Ovary (tissue), 9 donors: ENCODE data around the gene GPAM. TPM values are rescaled to one million over a fixed set of nuclear protein-coding genes. Genes with fewer than 3 reads are reported as not detected.

Experiments used
- DNase-seq, 5 donors: peaks; one replicate each; pipeline ENCODE4 v3.0.0-alpha.2; 2019 to 2020
- H3K27ac ChIP-seq, 2 donors: fragments of 200-600 bp; one replicate each; pipeline versions ENCODE4 v1.5.1 to v1.8.0; 2019 to 2022
- H3K27me3 ChIP-seq: fragments of 200-600 bp; one replicate; pipeline ENCODE4 v1.8.0; 2022
- H3K36me3 ChIP-seq: fragments of 200-600 bp; sonication (generic); one replicate; pipeline ENCODE4 v1.5.1; 2019
- H3K4me1 ChIP-seq: one replicate; pipeline ENCODE4 v1.8.1; 2013; ENCODE audit warnings: mild to moderate bottlenecking, moderate library complexity; ENCODE audit not compliant: insufficient read depth
- H3K4me3 ChIP-seq: fragments of 200-600 bp; sonication (generic); one replicate; pipeline ENCODE4 v1.5.1; 2017
- H3K9me3 ChIP-seq, 2 donors: fragments of 200-600 bp in 1 of 2; sonication (generic) in 1 of 2; one replicate each; pipeline versions ENCODE4 v1.5.1 to v1.8.1; 2013 to 2019; ENCODE audit warnings: mild to moderate bottlenecking in 1 of 2, moderate library complexity in 1 of 2
- EP300 ChIP-seq: sonication (generic); formaldehyde crosslinking; IDR thresholded peaks from one replicate; pipeline ENCODE4 v1.6.1; 2017; ENCODE audit warnings: antibody characterized with exemption
- POLR2A ChIP-seq: fragments of 450-650 bp; IDR thresholded peaks from one replicate; pipeline ENCODE4 v1.6.1; 2017; ENCODE audit warnings: antibody characterized with exemption, mild to moderate bottlenecking, moderate library complexity
- WGBS, 3 donors: extraction: QIAGEN DNeasy Blood & Tissue Kit in 1 of 3; methylation state at CpG; one replicate each; pipeline versions ENCODE4 v1.1.5 to v1.1.7; 2013 to 2017; 5-methylcytosine and 5-hydroxymethylcytosine counted together
- intact Hi-C, 4 donors: fragments of 100-400 bp; cut with DNase I; formaldehyde crosslinking; loops; one replicate each; pipeline versions ENCODE4 v1.11.0 to v1.15.1; 2022 to 2023
- polyA plus RNA-seq, 2 donors: library from polyadenylated mRNA; stranded (reverse); fragments of 200-250 nt in 1 of 2; fragments of 350-450 nt in 1 of 2; fragmentation: Illumina TruSeq in 1 of 2; extraction: RNeasy Lipid Tissue Mini Kit (QIAGEN cat#74804) in 1 of 2; gene quantifications; one replicate each; pipeline ENCODE4 v1.2.3, GENCODE V29; 2013 to 2014
- total RNA-seq, 7 donors: library from RNA; depleted of rRNA in 2 of 7; stranded (reverse); fragments of >200 nt in 2 of 7; fragmentation: NEBNext Ultra II Directional in 3 of 7; extraction: Animal tissue kit (Norgen Biotek cat#: 25700) in 3 of 7; gene quantifications; one replicate each; pipeline versions ENCODE4 v1.1.0 to v1.2.4, GENCODE V29; 2016 to 2023
- TF ChIP-seq, protein P1 (sequence below), 3 donors: fragments of 450-650 bp in 2 of 3; fragments of 200-600 bp in 1 of 3; IDR thresholded peaks; one replicate each; pipeline versions ENCODE4 v1.5.1 to v1.8.0; 2016 to 2022; ENCODE audit warnings: antibody characterized with exemption in 3 of 3, mild to moderate bottlenecking in 1 of 3
- donor health status: DM: no; HTN: no; CAD: no; lungs with moderate emphysema.
- donor health status: DM: no; HTN: no; CAD: no.
- donor health status: Bipolar disorder and iron deficiency.
- donor health status: DM: yes; HTN: yes; CAD: no.
- donor health status: DM: no; HTN: no; CAD: no.
- donor health status: DM: yes; HTN: yes; CAD: no.

Gene GPAM
- total and polyA plus RNA-seq, 9 donors, result 3.3 to 22.1 (median 8.7) TPM

DNA sequence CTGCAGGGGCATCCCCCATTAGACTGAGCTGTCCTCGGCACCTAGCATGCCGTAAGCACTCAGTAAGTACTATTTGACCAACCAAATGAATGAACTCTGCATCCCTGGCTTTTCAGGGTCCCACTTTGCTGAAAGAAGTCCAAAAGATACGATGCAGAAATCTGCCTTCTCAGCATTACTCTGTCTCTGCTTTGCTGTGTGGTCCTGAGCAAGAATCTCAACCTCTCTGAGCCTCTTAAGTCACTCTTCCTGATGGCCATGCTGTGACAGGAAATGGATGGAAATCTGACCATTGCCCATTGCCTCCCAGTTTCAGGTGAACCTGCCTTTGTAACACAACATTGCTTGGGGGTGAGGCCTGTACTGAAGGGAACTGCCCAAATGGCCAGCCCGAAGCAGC lies 48.0 kb downstream of the GPAM start:
- Histone ChIP-seq H3K4me1 (no peaks in the 10 kb centered on the region), H3K27ac (no peak overlapping the region), H3K36me3 (no peaks in the 10 kb centered on the region), H3K4me3 (no peak overlapping the region), H3K27me3 (no peaks in the 10 kb centered on the region), H3K9me3 (no peaks in the 10 kb centered on the region)
- WGBS, 3 donors, result 82 to 94% (median 90%) methylated on average over 4 of the region's 4 CpGs
- intact Hi-C loops, result no loop called here
- TF ChIP-seq POLR2A, result no peak
- no peak for TF ChIP-seq EP300
- TF ChIP-seq, protein P1, sequence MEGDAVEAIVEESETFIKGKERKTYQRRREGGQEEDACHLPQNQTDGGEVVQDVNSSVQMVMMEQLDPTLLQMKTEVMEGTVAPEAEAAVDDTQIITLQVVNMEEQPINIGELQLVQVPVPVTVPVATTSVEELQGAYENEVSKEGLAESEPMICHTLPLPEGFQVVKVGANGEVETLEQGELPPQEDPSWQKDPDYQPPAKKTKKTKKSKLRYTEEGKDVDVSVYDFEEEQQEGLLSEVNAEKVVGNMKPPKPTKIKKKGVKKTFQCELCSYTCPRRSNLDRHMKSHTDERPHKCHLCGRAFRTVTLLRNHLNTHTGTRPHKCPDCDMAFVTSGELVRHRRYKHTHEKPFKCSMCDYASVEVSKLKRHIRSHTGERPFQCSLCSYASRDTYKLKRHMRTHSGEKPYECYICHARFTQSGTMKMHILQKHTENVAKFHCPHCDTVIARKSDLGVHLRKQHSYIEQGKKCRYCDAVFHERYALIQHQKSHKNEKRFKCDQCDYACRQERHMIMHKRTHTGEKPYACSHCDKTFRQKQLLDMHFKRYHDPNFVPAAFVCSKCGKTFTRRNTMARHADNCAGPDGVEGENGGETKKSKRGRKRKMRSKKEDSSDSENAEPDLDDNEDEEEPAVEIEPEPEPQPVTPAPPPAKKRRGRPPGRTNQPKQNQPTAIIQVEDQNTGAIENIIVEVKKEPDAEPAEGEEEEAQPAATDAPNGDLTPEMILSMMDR (IDR thresholded peaks at IDR 0.05), result no peak
- DNase-seq, result no peak

- no peaks in the 10 kb centered on the region for H3K27me3 ChIP-seq
- TF ChIP-seq, protein P1 (IDR thresholded peaks at IDR 0.05), result no peak
- no peak for TF ChIP-seq EP300
- no peak for TF ChIP-seq POLR2A
- 72 to 75% (median 72%) methylated on average over 4 of the region's 4 CpGs for WGBS, 3 donors
- H3K4me1 ChIP-seq, result no peaks in the 10 kb centered on the region
- DNase-seq, result no peak
- H3K9me3 ChIP-seq, result no peaks in the 10 kb centered on the region
- no peaks in the 10 kb centered on the region for H3K36me3 ChIP-seq
- no peak overlapping the region for H3K27ac ChIP-seq
- H3K4me3 ChIP-seq, result no peak overlapping the region
- intact Hi-C loops, result no loop called here
Measured at GRCh38 chr10:112132435-112132834, 51.1 kb downstream of the GPAM start.

DNA sequence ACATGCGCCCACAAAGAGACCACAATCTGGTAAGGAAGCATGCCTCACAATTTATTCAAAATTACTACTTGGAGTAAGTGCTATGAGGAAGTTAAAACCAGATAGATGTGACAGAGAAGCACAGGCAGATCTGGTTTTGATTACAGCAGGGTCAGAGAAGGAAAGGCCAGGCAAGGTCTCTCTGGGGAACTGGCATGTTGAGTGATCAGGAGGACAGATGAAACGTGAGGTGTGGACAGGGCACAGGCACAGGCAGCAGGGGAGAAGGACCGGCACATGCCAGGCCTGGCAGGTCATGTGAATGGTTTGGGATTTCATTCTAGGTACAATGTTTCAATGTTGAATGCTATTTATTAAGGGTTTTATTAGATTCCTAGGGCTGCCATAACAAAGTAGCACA lies 51.6 kb downstream of the GPAM start:
- Histone ChIP-seq H3K4me3 (no peak overlapping the region), H3K9me3 (no peaks in the 10 kb centered on the region), H3K4me1 (no peaks in the 10 kb centered on the region), H3K36me3 (no peaks in the 10 kb centered on the region), H3K27ac (no peak overlapping the region), H3K27me3 (no peaks in the 10 kb centered on the region)
- 84 to 90% (median 86%) methylated on average over 3 of the region's 3 CpGs for WGBS, 3 donors
- intact Hi-C loops, result no loop called here
- no peak for DNase-seq
- TF ChIP-seq EP300 (no peak), POLR2A (no peak)
- TF ChIP-seq, protein P1 (IDR thresholded peaks at IDR 0.05), result no peak

GRCh38 chr10:112131346-112131745 lies 52.2 kb downstream of the GPAM start:
- no peaks in the 10 kb centered on the region for H3K4me1 ChIP-seq

More at GRCh38 chr10:112131346-112131745, 52.2 kb downstream of the GPAM start:
- intact Hi-C loops, result no loop called here
- Histone ChIP-seq H3K36me3 (no peaks in the 10 kb centered on the region), H3K27ac (no peak overlapping the region), H3K4me3 (no peak overlapping the region), H3K27me3 (no peaks in the 10 kb centered on the region), H3K9me3 (no peaks in the 10 kb centered on the region)
- no peak for DNase-seq
- TF ChIP-seq, protein P1 (IDR thresholded peaks at IDR 0.05), result no peak
- TF ChIP-seq EP300, result no peak
- TF ChIP-seq POLR2A, result no peak
- WGBS, 3 donors, result 46 to 61% (median 46%) methylated on average over 11 of the region's 11 CpGs
